Measurements from ENCODE around the gene GPER1.

DNA sequence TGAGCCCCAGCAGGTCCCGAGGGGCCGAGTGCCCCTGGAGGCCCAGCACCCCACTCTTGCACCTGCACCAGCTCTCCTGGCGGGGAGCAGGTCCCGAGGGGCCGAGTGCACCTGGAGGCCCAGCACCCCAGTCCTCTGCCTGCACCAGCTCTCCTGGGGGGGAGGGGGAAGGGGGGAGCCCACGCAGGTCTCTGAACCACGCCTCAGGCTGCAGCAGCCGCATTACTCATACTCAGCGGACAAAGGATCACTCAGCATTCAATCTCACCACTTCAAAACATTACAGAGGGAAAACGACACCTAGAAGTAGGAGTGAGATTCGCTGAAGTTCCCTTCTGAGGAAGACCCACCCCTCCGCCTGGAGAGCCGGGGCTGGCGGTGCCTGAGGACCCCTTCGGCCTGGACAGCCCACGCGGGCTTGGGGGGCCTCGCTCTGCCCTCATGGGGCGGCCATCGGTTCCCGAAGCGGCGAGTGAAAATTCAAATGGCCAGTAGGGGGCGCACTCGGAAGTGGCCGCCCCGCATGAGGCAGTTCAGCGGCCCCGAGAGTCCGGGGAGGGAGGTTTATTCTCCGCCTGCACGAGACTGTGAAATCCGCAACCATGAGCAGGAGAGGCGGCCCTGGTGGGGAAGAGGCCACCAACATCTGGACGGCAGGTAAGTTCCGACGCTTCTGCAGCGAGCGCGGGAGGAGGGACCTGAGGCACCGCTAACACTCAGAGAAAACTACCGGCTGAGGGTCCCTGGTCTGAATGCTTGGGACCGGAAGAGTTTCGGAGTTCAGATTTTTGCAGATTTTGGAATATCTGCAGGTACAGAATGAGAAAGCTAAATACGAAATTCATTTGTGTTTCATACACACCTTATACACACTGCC, 1.1 kb upstream of the GPER1 start:
- TF ChIP-seq, protein P1, sequence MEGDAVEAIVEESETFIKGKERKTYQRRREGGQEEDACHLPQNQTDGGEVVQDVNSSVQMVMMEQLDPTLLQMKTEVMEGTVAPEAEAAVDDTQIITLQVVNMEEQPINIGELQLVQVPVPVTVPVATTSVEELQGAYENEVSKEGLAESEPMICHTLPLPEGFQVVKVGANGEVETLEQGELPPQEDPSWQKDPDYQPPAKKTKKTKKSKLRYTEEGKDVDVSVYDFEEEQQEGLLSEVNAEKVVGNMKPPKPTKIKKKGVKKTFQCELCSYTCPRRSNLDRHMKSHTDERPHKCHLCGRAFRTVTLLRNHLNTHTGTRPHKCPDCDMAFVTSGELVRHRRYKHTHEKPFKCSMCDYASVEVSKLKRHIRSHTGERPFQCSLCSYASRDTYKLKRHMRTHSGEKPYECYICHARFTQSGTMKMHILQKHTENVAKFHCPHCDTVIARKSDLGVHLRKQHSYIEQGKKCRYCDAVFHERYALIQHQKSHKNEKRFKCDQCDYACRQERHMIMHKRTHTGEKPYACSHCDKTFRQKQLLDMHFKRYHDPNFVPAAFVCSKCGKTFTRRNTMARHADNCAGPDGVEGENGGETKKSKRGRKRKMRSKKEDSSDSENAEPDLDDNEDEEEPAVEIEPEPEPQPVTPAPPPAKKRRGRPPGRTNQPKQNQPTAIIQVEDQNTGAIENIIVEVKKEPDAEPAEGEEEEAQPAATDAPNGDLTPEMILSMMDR (IDR thresholded peaks at IDR 0.05): peak in 1 of 3 donors; percentile 39
- no peak for TF ChIP-seq POLR2A (IDR thresholded peaks at IDR 0.05)

Measured in lower leg skin (tissue), 3 donors.